Parietal lobe (tissue), 2 donors: Measurements from ENCODE around the gene LEMD1. TPM values are rescaled to one million over a fixed set of nuclear protein-coding genes. Genes with fewer than 3 reads are reported as not detected.

Source experiments
- small RNA-seq: library from RNA; depleted of rRNA; stranded (forward); fragments of <200 nt; gene quantifications from one replicate; pipeline ENCODE3, GENCODE V24; 2014; ENCODE audit warnings: low replicate concordance
- total RNA-seq: library from RNA; depleted of rRNA; stranded (reverse); fragments of >200 nt; gene quantifications from one replicate; pipeline ENCODE4 v1.2.3, GENCODE V29; 2014

Gene LEMD1
- 11.0 TPM for total RNA-seq

DNA sequence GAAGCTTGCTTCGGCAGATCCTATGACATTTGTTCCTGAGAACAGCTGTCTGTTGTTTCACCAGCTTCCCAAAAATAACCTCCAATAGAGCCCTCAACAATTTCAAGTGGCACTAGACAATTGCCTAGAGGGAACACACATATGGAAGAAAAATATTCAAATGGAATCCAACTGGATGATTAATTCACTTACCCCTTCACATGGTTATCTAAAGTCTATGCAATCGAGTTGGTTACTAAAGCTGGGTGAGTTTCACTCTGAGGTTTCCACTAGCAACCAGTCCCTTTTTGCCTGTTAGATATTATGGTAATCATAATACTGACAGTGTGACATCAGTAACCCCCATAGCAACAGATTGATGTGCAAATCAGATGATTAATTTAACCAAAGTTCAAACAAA is at the start of gene LEMD1:
Gene LEMD1 (minus strand): TSS at position 259 of the 400 bp plus-strand sequence. CDS start 1,520 bp downstream, outside the sequence.

GRCh38 chr1:205455581-205456382 is 33.9 kb upstream of the LEMD1 start, which contains the start of gene BLACAT1:
BLACAT1 (minus strand) TSS chr1:205456045.

GRCh38 chr1:205356440-205357139 is 65.3 kb downstream of the LEMD1 start, which contains the start of gene KLHDC8A:
KLHDC8A (minus strand) TSS chr1:205356922; CDS start chr1:205343604, 13,318 bp downstream.

Small RNAs within 50 kb of the gene (small RNA-seq; reads per million reads assigned to genes)
- gene MIR135B (34.8 reads per million, percentile 93 among the genes with 10 or more reads in this experiment), gene SNRPGP10 (not detected)

Other genes starting within 250 kb of the LEMD1 start
- gene DSTYK, start 210.4 kb downstream of the LEMD1 start, total RNA-seq: 22.5 TPM
- 46.3 TPM for gene TMCC2, start 194.1 kb downstream of the LEMD1 start, total RNA-seq
- gene NUAK2, start 100.3 kb downstream of the LEMD1 start, total RNA-seq: 1.9 TPM
- gene KLHDC8A, start 65.1 kb downstream of the LEMD1 start, total RNA-seq: 41.0 TPM
- 4.7 TPM for gene BLACAT1, start 34.0 kb upstream of the LEMD1 start, total RNA-seq
- gene CDK18, start 82.6 kb upstream of the LEMD1 start, total RNA-seq: 1.3 TPM
- gene ELK4, start 210.0 kb upstream of the LEMD1 start, total RNA-seq: 18.5 TPM